Measurements from ENCODE around the gene MDH1.

MDH1 gene

DNA sequence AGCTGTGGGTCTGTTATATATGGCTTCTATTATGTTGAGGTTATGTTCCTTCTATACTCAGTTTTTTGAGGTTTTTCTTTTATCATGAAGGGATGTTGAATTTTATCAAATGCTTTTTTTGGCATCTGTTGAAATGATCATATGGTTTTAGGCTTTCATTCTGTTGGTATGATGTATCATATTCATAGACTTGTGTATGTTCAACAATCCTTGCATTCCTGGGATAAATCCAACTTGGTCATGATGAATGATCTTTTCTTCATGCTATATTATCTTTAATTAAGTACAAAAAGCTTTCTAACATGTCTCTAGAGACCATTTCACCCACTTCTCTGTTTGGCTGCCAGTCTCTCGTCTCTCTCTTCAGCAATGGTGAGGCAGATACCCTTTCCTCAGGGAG lies 54.2 kb downstream of the MDH1 start:
- Histone ChIP-seq H3K4me3 (ENCODE audit: low read length) (no peak overlapping the region), H4K20me1 (ENCODE audit: insufficient read depth, low read length) (no peaks in the 10 kb centered on the region)

DNA sequence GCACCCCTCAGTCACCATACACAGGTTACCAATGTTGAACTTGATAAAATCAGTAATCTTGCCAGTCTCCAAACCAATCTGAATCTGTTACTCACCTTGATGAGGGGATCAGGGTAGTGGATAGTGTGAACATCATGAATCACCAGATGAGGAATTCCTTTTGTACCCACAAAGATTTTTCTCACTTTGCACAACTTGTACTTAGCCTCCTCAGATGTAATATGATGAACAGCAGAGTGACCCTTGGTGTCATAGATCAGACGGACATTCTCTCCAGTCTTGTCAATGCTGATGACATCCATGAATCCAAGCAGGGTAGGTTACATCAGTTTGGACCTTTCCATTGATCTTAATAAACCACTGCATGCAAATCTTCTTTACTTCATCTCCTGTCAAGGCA lies 54.7 kb downstream of the MDH1 start:
- Histone ChIP-seq H3K4me2 (ENCODE audit: low read length) (no peak overlapping the region), H3K4me3 (ENCODE audit: low read length) (no peak overlapping the region), H3K27me3 (ENCODE audit: low read depth, low read length) (peaks cover 3% of the 10 kb centered on the region; the same call in 1 of the 2 replicates), H3K27ac (ENCODE audit: low read length) (no peak overlapping the region), H3K4me1 (ENCODE audit: low read length) (no peaks in the 10 kb centered on the region), H3K9me3 (ENCODE audit: insufficient read depth, low read length) (no peaks in the 10 kb centered on the region), H3K36me3 (replicated peaks; ENCODE audit: low read depth, low read length) (no peaks in the 10 kb centered on the region), H3K79me2 (ENCODE audit: low read length) (no peaks in the 10 kb centered on the region), H4K20me1 (ENCODE audit: insufficient read depth, low read length) (no peaks in the 10 kb centered on the region), H2AFZ (ENCODE audit: low read depth, low read length) (no peak overlapping the region), H3K9ac (ENCODE audit: low read length) (no peak overlapping the region)
- TF ChIP-seq EZH2phosphoT487 (IDR thresholded peaks at IDR 0.05; ENCODE audit: low read depth): no peak
- TF ChIP-seq, protein P1, sequence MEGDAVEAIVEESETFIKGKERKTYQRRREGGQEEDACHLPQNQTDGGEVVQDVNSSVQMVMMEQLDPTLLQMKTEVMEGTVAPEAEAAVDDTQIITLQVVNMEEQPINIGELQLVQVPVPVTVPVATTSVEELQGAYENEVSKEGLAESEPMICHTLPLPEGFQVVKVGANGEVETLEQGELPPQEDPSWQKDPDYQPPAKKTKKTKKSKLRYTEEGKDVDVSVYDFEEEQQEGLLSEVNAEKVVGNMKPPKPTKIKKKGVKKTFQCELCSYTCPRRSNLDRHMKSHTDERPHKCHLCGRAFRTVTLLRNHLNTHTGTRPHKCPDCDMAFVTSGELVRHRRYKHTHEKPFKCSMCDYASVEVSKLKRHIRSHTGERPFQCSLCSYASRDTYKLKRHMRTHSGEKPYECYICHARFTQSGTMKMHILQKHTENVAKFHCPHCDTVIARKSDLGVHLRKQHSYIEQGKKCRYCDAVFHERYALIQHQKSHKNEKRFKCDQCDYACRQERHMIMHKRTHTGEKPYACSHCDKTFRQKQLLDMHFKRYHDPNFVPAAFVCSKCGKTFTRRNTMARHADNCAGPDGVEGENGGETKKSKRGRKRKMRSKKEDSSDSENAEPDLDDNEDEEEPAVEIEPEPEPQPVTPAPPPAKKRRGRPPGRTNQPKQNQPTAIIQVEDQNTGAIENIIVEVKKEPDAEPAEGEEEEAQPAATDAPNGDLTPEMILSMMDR (IDR thresholded peaks at IDR 0.05; ENCODE audit: low read depth, low read length): no peak

More for the DNA sequence above, 54.2 kb downstream of the MDH1 start:
- no peak for TF ChIP-seq EZH2phosphoT487 (IDR thresholded peaks at IDR 0.05; ENCODE audit: low read depth)
- TF ChIP-seq, protein P1 (IDR thresholded peaks at IDR 0.05; ENCODE audit: low read depth, low read length): no peak
- Histone ChIP-seq H3K4me1 (ENCODE audit: low read length) (no peaks in the 10 kb centered on the region), H3K9ac (ENCODE audit: low read length) (no peak overlapping the region), H3K4me2 (ENCODE audit: low read length) (no peak overlapping the region), H3K27ac (ENCODE audit: low read length) (no peak overlapping the region), H3K27me3 (ENCODE audit: low read depth, low read length) (peaks cover 3% of the 10 kb centered on the region; the same call in 1 of the 2 replicates), H3K36me3 (replicated peaks; ENCODE audit: low read depth, low read length) (no peaks in the 10 kb centered on the region), H3K79me2 (ENCODE audit: low read length) (no peaks in the 10 kb centered on the region), H2AFZ (ENCODE audit: low read depth, low read length) (no peak overlapping the region), H3K9me3 (ENCODE audit: insufficient read depth, low read length) (no peaks in the 10 kb centered on the region)

- H3K27me3 ChIP-seq (ENCODE audit: low read depth, low read length): no peaks in the 10 kb centered on the region
- peaks cover 7% of the 10 kb centered on the region for H3K4me1 ChIP-seq (ENCODE audit: low read length)
- TF ChIP-seq EZH2phosphoT487 (IDR thresholded peaks at IDR 0.05; ENCODE audit: low read depth): no peak
- TF ChIP-seq, protein P1 (IDR thresholded peaks at IDR 0.05; ENCODE audit: low read depth, low read length): no peak
- H3K79me2 ChIP-seq (ENCODE audit: low read length): no peaks in the 10 kb centered on the region
- no peaks in the 10 kb centered on the region for H3K9me3 ChIP-seq (ENCODE audit: insufficient read depth, low read length)
- no peaks in the 10 kb centered on the region for H3K36me3 ChIP-seq (replicated peaks; ENCODE audit: low read depth, low read length)
- H3K9ac ChIP-seq (ENCODE audit: low read length): no peak overlapping the region
- H3K4me2 ChIP-seq (ENCODE audit: low read length): no peak overlapping the region
- no peaks in the 10 kb centered on the region for H4K20me1 ChIP-seq (ENCODE audit: insufficient read depth, low read length)
- H2AFZ ChIP-seq (ENCODE audit: low read depth, low read length): no peak overlapping the region
- no peak overlapping the region for H3K27ac ChIP-seq (ENCODE audit: low read length)
- H3K4me3 ChIP-seq (ENCODE audit: low read length): no peak overlapping the region
Observed at GRCh38 chr2:63648632-63649031, 59.9 kb downstream of the MDH1 start.

DNA sequence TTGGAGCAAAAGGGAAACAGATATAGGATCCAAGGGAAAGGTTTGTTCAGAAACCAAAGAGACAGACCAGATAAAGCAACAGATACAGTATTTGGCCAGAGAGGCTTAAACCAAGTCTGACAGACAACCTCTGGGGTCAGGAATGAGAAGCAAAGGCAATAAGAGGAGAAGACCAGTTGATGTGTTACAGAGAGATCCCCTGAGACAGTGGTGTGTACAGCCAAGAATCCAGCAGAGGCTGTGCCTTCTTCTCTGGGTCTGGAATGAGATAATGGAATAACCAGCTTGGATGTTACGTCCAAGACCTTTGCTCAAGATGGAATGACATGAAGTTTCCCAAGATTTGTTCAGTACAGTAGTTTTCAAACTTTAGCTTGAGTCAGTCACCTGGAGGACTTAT lies 61.1 kb downstream of the MDH1 start:
- H3K36me3 ChIP-seq (replicated peaks; ENCODE audit: low read depth, low read length): no peaks in the 10 kb centered on the region
- TF ChIP-seq, protein P1 (IDR thresholded peaks at IDR 0.05; ENCODE audit: low read depth, low read length): no peak
- no peak for TF ChIP-seq EZH2phosphoT487 (IDR thresholded peaks at IDR 0.05; ENCODE audit: low read depth)
- H3K27ac ChIP-seq (ENCODE audit: low read length): no peak overlapping the region
- H3K4me3 ChIP-seq (ENCODE audit: low read length): no peak overlapping the region
- H4K20me1 ChIP-seq (ENCODE audit: insufficient read depth, low read length): no peaks in the 10 kb centered on the region
- H3K4me2 ChIP-seq (ENCODE audit: low read length): no peak overlapping the region
- H3K9me3 ChIP-seq (ENCODE audit: insufficient read depth, low read length): 0 out of 2 replicates have a peak, but pooled peaks cover 3% of the 10 kb centered on the region
- H3K27me3 ChIP-seq (ENCODE audit: low read depth, low read length): no peaks in the 10 kb centered on the region
- H3K9ac ChIP-seq (ENCODE audit: low read length): no peak overlapping the region
- peaks cover 8% of the 10 kb centered on the region for H3K4me1 ChIP-seq (ENCODE audit: low read length)
- H2AFZ ChIP-seq (ENCODE audit: low read depth, low read length): no peak overlapping the region
- H3K79me2 ChIP-seq (ENCODE audit: low read length): no peaks in the 10 kb centered on the region
